ENCODE results near the gene SNTA1.

- no peak for TF ChIP-seq POLR2A (IDR thresholded peaks at IDR 0.05; ENCODE audit: low read depth, low read length)
- TF ChIP-seq POLR2AphosphoS5 (IDR thresholded peaks at IDR 0.05; ENCODE audit: low read depth, low read length), result no peak
Measured at GRCh38 chr20:33438481-33438880, 5.1 kb downstream of the SNTA1 start.

Measured in GM12892 (cell line).